GM18508 (cell line): ENCODE measurements around the gene B3GLCT.

Experiments
- ATAC-seq: cut with Tn5 transposase; IDR thresholded peaks from one replicate; pipeline ENCODE4 v1.9.1; 2021; ENCODE audit warnings: moderate number of reproducible peaks; ENCODE audit not compliant: insufficient read depth, unreplicated experiment

The B3GLCT gene

GRCh38 chr13:31221057-31221456 lies 21.3 kb downstream of the B3GLCT start:
- no peak for ATAC-seq

GRCh38 chr13:31223215-31223614 lies 23.4 kb downstream of the B3GLCT start:
- no peak for ATAC-seq

GRCh38 chr13:31223640-31224039 lies 23.9 kb downstream of the B3GLCT start:
- ATAC-seq: no peak

- no peak for ATAC-seq
These were observed 24.4 kb downstream of the B3GLCT start for GRCh38 chr13:31224174-31224669.

- ATAC-seq: no peak
These were observed 25.3 kb downstream of the B3GLCT start for GRCh38 chr13:31224963-31225559.

- no peak for ATAC-seq
These were observed 26.4 kb downstream of the B3GLCT start for GRCh38 chr13:31225998-31226675.

- no peak for ATAC-seq
These were observed 27.3 kb downstream of the B3GLCT start for GRCh38 chr13:31227063-31227462.

- ATAC-seq: no peak
These were observed 28.1 kb downstream of the B3GLCT start for GRCh38 chr13:31227870-31228269.

GRCh38 chr13:31234729-31235128 lies 35.0 kb downstream of the B3GLCT start:
- ATAC-seq: no peak

- no peak for ATAC-seq
These were observed 36.5 kb downstream of the B3GLCT start for GRCh38 chr13:31236211-31236786.

- no peak for ATAC-seq
These were observed 41.1 kb downstream of the B3GLCT start for GRCh38 chr13:31240921-31241320.

- no peak for ATAC-seq
These were observed 42.6 kb downstream of the B3GLCT start for GRCh38 chr13:31242367-31242766.

GRCh38 chr13:31242916-31243315 lies 43.1 kb downstream of the B3GLCT start:
- ATAC-seq: no peak

- no peak for ATAC-seq
These were observed 46.0 kb downstream of the B3GLCT start for GRCh38 chr13:31245598-31246373.

GRCh38 chr13:31246918-31247317 lies 47.1 kb downstream of the B3GLCT start:
- no peak for ATAC-seq

- no peak for ATAC-seq
These were observed 48.6 kb downstream of the B3GLCT start for GRCh38 chr13:31248361-31248760.

GRCh38 chr13:31248965-31249539 lies 49.3 kb downstream of the B3GLCT start:
- ATAC-seq: no peak

GRCh38 chr13:31250435-31250834 lies 50.7 kb downstream of the B3GLCT start:
- ATAC-seq: no peak

GRCh38 chr13:31261241-31261640 lies 61.5 kb downstream of the B3GLCT start:
- ATAC-seq: no peak

- ATAC-seq: no peak
These were observed 63.6 kb downstream of the B3GLCT start for GRCh38 chr13:31263346-31263745.

GRCh38 chr13:31264151-31264550 lies 64.4 kb downstream of the B3GLCT start:
- no peak for ATAC-seq
